Neuronal stem cell (in vitro differentiated cells): ENCODE results near the gene MON1A.
A peak's percentile ranks its signal among the peaks of the same experiment; 100 is the strongest.

Experiments
- DNase-seq: peaks from one replicate; pipeline ENCODE4 v3.0.0-alpha.2; 2013; ENCODE audit warnings: low spot score
- H2AFZ ChIP-seq: one replicate; pipeline ENCODE4 v1.6.1; 2013; ENCODE audit warnings: mild to moderate bottlenecking, low read length, inconsistent platforms
- H2AK5ac ChIP-seq: 2 replicates; pipeline ENCODE4 v1.6.1; 2013; ENCODE audit warnings: low read depth, mild to moderate bottlenecking, inconsistent platforms, low read length, moderate library complexity, mixed read lengths
- H2BK120ac ChIP-seq: 2 replicates; pipeline ENCODE4 v1.6.1; 2013; ENCODE audit warnings: low read depth, mild to moderate bottlenecking, inconsistent platforms, low read length, moderate library complexity, mixed read lengths
- H2BK12ac ChIP-seq: one replicate; pipeline ENCODE4 v1.6.1; 2013; ENCODE audit warnings: low read length, inconsistent platforms
- H2BK15ac ChIP-seq: 2 replicates; pipeline ENCODE4 v1.6.1; 2013; ENCODE audit warnings: mild to moderate bottlenecking, low read length, inconsistent platforms, mixed read lengths
- H2BK5ac ChIP-seq: one replicate; pipeline ENCODE4 v1.6.1; 2013; ENCODE audit warnings: inconsistent platforms, mild to moderate bottlenecking, low read length, moderate library complexity
- H3K14ac ChIP-seq: one replicate; pipeline ENCODE4 v1.6.1; 2013; ENCODE audit warnings: low read length, inconsistent platforms
- H3K18ac ChIP-seq: 2 replicates; pipeline ENCODE4 v1.6.1; 2013; ENCODE audit warnings: low read length, inconsistent platforms
- H3K23ac ChIP-seq: 2 replicates; pipeline ENCODE4 v1.6.1; 2013; ENCODE audit warnings: low read depth, mild to moderate bottlenecking, mixed read lengths, low read length, inconsistent platforms; ENCODE audit not compliant: poor library complexity
- H3K27ac ChIP-seq: replicated peaks from 3 replicates; pipeline ENCODE4 v1.5.1; 2013; ENCODE audit warnings: low read length, inconsistent platforms
- H3K27me3 ChIP-seq, 3 experiments: 2 replicates each; pipeline ENCODE4 v1.6.1; 2013; ENCODE audit warnings: low read length in 3 of 3, mild to moderate bottlenecking in 2 of 3, inconsistent platforms in 1 of 3, low read depth in 1 of 3, mixed read lengths in 1 of 3, moderate library complexity in 1 of 3; ENCODE audit not compliant: control insufficient read depth in 3 of 3, insufficient read depth in 3 of 3
- H3K36me3 ChIP-seq, 2 donors: replicated peaks in 1 of 2; 2 replicates each; pipeline ENCODE4 v1.6.1; 2013; ENCODE audit warnings: low read length in 2 of 2; ENCODE audit not compliant: control insufficient read depth in 2 of 2, insufficient read depth in 2 of 2
- H3K4ac ChIP-seq: 2 replicates; pipeline ENCODE4 v1.6.1; 2013; ENCODE audit warnings: inconsistent platforms, mild to moderate bottlenecking, low read length, moderate library complexity
- H3K4me1 ChIP-seq, 2 donors: 1 replicate in 1 of 2; 2 replicates in 1 of 2; pipeline ENCODE4 v1.6.1; 2013; ENCODE audit warnings: low read length in 2 of 2, low read depth in 1 of 2; ENCODE audit not compliant: control insufficient read depth in 2 of 2, insufficient read depth in 1 of 2
- H3K4me2 ChIP-seq: one replicate; pipeline ENCODE4 v1.6.1; 2013; ENCODE audit warnings: mild to moderate bottlenecking, low read length, inconsistent platforms; ENCODE audit not compliant: insufficient read depth, poor library complexity, severe bottlenecking
- H3K4me3 ChIP-seq, 2 donors: 2 replicates each; pipeline ENCODE4 v1.5.1; 2013; ENCODE audit warnings: low read length in 2 of 2, mild to moderate bottlenecking in 2 of 2, inconsistent platforms in 1 of 2, moderate library complexity in 1 of 2
- H3K79me1 ChIP-seq: one replicate; pipeline ENCODE4 v1.6.1; 2013; ENCODE audit warnings: low read depth, mild to moderate bottlenecking, inconsistent platforms, low read length, moderate library complexity
- H3K9ac ChIP-seq: one replicate; pipeline ENCODE4 v1.6.1; 2013; ENCODE audit warnings: mild to moderate bottlenecking, low read depth, low read length, inconsistent platforms; ENCODE audit not compliant: poor library complexity
- H3K9me3 ChIP-seq, 2 donors: replicated peaks in 1 of 2; 2 replicates each; pipeline versions ENCODE3 to v1.6.1; 2013; ENCODE audit warnings: low read length in 2 of 2, mild to moderate bottlenecking in 2 of 2, inconsistent platforms in 1 of 2, low read depth in 1 of 2, mixed read lengths in 1 of 2, moderate library complexity in 1 of 2; ENCODE audit not compliant: control insufficient read depth in 2 of 2, insufficient read depth in 1 of 2
- H4K8ac ChIP-seq: one replicate; pipeline ENCODE4 v1.6.1; 2013; ENCODE audit warnings: low read depth, mild to moderate bottlenecking, inconsistent platforms, low read length, moderate library complexity
- H4K91ac ChIP-seq: one replicate; pipeline ENCODE4 v1.6.1; 2013; ENCODE audit warnings: low read length, low read depth, mild to moderate bottlenecking, inconsistent platforms; ENCODE audit not compliant: poor library complexity
- WGBS, 2 donors: extraction: QIAGEN DNeasy Blood & Tissue Kit; methylation state at CpG; one replicate each; pipeline ENCODE4 v1.1.7; 2013; ENCODE audit warnings: missing lambda C conversion rate in 2 of 2, mixed read lengths in 1 of 2; ENCODE audit not compliant: insufficient read length in 2 of 2, insufficient replicate concordance in 1 of 2; ENCODE audit errors: extremely low coverage in 2 of 2; 5-methylcytosine and 5-hydroxymethylcytosine counted together

Gene MON1A

GRCh38 chr3:49895791-49896190, 33.8 kb downstream of the MON1A start:
- no peaks in the 10 kb centered on the region for H3K27me3 ChIP-seq
- no peaks in the 10 kb centered on the region for H3K9me3 ChIP-seq
- H2AFZ ChIP-seq, result no peak overlapping the region
- peak overlapping the region; percentile 29 for H2BK5ac ChIP-seq
- no peak overlapping the region for H3K4ac ChIP-seq
- no peak overlapping the region for H3K27ac ChIP-seq
- no peak overlapping the region for H4K8ac ChIP-seq
- H3K4me1 ChIP-seq, result no peaks in the 10 kb centered on the region
- no peaks in the 10 kb centered on the region for H3K36me3 ChIP-seq
- H4K91ac ChIP-seq, result no peak overlapping the region
- H3K9ac ChIP-seq, result peak overlapping the region; percentile 7
- peak overlapping the region; percentile 13 for H3K18ac ChIP-seq
- H2BK120ac ChIP-seq, result peak overlapping the region; percentile 89
- H2BK12ac ChIP-seq, result no peak overlapping the region
- H3K79me1 ChIP-seq, result no peaks in the 10 kb centered on the region
- H2BK15ac ChIP-seq, result peak overlapping the region; percentile 21
- no CpG with 5 or more reads among the region's 9 CpGs for WGBS, 2 donors
- no peak overlapping the region for H3K14ac ChIP-seq
- no peak overlapping the region for H3K23ac ChIP-seq
- H3K4me3 ChIP-seq, result peak overlapping the region in 1 of 2 donors; percentile 23
- no peak overlapping the region for H3K4me2 ChIP-seq
- DNase-seq, result no peak
- H2AK5ac ChIP-seq, result peak overlapping the region; percentile 4

- Histone ChIP-seq H3K4me3 (no peak overlapping the region), H2BK5ac (no peak overlapping the region), H3K14ac (no peak overlapping the region), H4K91ac (no peak overlapping the region), H2AK5ac (peak overlapping the region; percentile 66), H3K9ac (no peak overlapping the region), H3K27ac (no peak overlapping the region), H4K8ac (no peak overlapping the region), H2BK120ac (no peak overlapping the region), H2BK12ac (no peak overlapping the region), H3K23ac (no peak overlapping the region), H3K79me1 (no peaks in the 10 kb centered on the region), H2AFZ (peak overlapping the region; percentile 24), H3K27me3 (no peaks in the 10 kb centered on the region), H3K9me3 (peaks cover 0 to 2% of the 10 kb centered on the region in 2 donors), H3K18ac (no peak overlapping the region), H3K4ac (no peak overlapping the region), H3K36me3 (no peaks in the 10 kb centered on the region), H3K4me2 (no peak overlapping the region), H3K4me1 (peaks cover 1 to 9% of the 10 kb centered on the region in 2 donors), H2BK15ac (no peak overlapping the region)
- WGBS, 2 donors, result no CpG with 5 or more reads among the region's 10 CpGs
- no peak for DNase-seq
These were observed 40.3 kb downstream of the MON1A start for GRCh38 chr3:49889296-49889695.

GRCh38 chr3:49886922-49887265, 42.7 kb downstream of the MON1A start:
- no peak overlapping the region for H3K18ac ChIP-seq
- H4K91ac ChIP-seq, result peak overlapping the region; percentile 22
- H3K36me3 ChIP-seq, result no peaks in the 10 kb centered on the region
- H3K14ac ChIP-seq, result no peak overlapping the region
- H3K9me3 ChIP-seq, result peaks cover 0 to 2% of the 10 kb centered on the region in 2 donors
- no peak overlapping the region for H2AFZ ChIP-seq
- no peak overlapping the region for H3K23ac ChIP-seq
- H3K27ac ChIP-seq, result no peak overlapping the region
- H4K8ac ChIP-seq, result no peak overlapping the region
- no peak overlapping the region for H3K4ac ChIP-seq
- no peak overlapping the region for H2BK12ac ChIP-seq
- no peak overlapping the region for H2BK5ac ChIP-seq
- no peaks in the 10 kb centered on the region for H3K79me1 ChIP-seq
- peaks cover 9 to 10% of the 10 kb centered on the region in 2 donors for H3K4me1 ChIP-seq
- no peak overlapping the region for H3K4me2 ChIP-seq
- DNase-seq, result no peak
- no peaks in the 10 kb centered on the region for H3K27me3 ChIP-seq
- no peak overlapping the region for H2AK5ac ChIP-seq
- H3K9ac ChIP-seq, result no peak overlapping the region
- H2BK15ac ChIP-seq, result no peak overlapping the region
- no peak overlapping the region for H3K4me3 ChIP-seq
- H2BK120ac ChIP-seq, result no peak overlapping the region

- no peak overlapping the region for H3K18ac ChIP-seq
- H2AK5ac ChIP-seq, result peak overlapping the region; percentile 60
- no peak overlapping the region for H2AFZ ChIP-seq
- H3K27ac ChIP-seq, result no peak overlapping the region
- H4K8ac ChIP-seq, result no peak overlapping the region
- H3K9me3 ChIP-seq, result peaks cover 0 to 2% of the 10 kb centered on the region in 2 donors
- peak overlapping the region; percentile 71 for H3K23ac ChIP-seq
- H2BK120ac ChIP-seq, result peak overlapping the region; percentile 18
- peaks cover 22 to 31% of the 10 kb centered on the region in 2 donors for H3K4me1 ChIP-seq
- no CpG with 5 or more reads among the region's 4 CpGs for WGBS, 2 donors
- peak overlapping the region; percentile 60 for H2BK15ac ChIP-seq
- H4K91ac ChIP-seq, result peak overlapping the region; percentile 38
- H3K4me3 ChIP-seq, result no peak overlapping the region
- H3K4ac ChIP-seq, result no peak overlapping the region
- no peak overlapping the region for H3K4me2 ChIP-seq
- H3K14ac ChIP-seq, result no peak overlapping the region
- DNase-seq, result no peak
- H3K9ac ChIP-seq, result no peak overlapping the region
- H2BK12ac ChIP-seq, result no peak overlapping the region
- no peak overlapping the region for H2BK5ac ChIP-seq
- no peaks in the 10 kb centered on the region for H3K27me3 ChIP-seq
- no peaks in the 10 kb centered on the region for H3K36me3 ChIP-seq
- H3K79me1 ChIP-seq, result no peaks in the 10 kb centered on the region
These were observed 45.6 kb downstream of the MON1A start for GRCh38 chr3:49883998-49884397.
